ENCODE data around the gene HES5. TPM values are rescaled to one million over a fixed set of nuclear protein-coding genes. Genes with fewer than 3 reads are reported as not detected.
"Not testable (repeated sequence)": the region's sequence is repeated elsewhere in the genome, so short reads cannot be mapped to it uniquely, and the experiment has no call there.

HES5 gene, protein sequence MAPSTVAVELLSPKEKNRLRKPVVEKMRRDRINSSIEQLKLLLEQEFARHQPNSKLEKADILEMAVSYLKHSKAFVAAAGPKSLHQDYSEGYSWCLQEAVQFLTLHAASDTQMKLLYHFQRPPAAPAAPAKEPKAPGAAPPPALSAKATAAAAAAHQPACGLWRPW
- polyA plus RNA-seq (2011; rRNA removed) (not detected in 2 replicates), polyA plus RNA-seq (2017; fragmentation: RNase III; extraction: RNeasy Plus Mini Kit Qiagen cat#74134 plus additional on column Dnase treatment) (not detected in 3 replicates), polyA minus RNA-seq (2011; rRNA and poly(A)+ RNA removed) (not detected in 2 replicates)
- not detected in 2 replicates for polyA plus RNA-seq (2012; cell fraction: cytosol; rRNA removed)
- 0.04 and 0.07 TPM in 2 replicates for polyA plus RNA-seq (2012; cell fraction: nucleus; rRNA removed)

DNA sequence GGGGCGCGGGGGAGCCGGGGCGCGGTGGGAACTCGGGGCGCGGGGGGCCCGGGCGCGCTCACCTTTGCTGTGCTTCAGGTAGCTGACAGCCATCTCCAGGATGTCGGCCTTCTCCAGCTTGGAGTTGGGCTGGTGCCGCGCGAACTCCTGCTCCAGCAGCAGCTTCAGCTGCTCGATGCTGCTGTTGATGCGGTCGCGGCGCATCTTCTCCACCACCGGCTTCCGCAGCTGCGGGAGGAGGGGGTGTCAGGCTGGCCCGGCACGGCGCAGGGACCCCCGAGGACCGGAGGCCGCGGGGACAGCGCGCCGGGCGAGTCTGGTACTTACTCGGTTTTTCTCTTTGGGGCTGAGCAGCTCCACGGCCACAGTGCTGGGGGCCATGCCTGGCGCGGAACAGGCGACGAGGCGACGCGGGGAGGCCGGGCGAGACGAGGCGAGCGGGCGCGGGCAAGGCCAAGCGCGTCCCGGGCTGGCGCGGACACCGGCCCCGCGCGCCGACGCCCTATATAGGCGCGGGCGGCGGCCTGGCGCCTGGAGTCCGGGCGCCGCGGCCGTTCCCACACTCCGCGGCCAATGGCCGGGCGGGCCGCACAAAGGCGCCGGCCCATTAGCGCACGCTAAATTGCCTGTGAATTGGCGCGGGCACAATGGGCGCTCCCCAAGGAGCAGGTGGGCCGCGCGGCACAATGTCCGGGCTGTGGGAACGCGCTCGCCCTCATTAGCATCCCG is at the start of gene HES5:
HES5 (minus strand) TSS at position 480 of the 729 bp plus-strand sequence; CDS start at position 381, 99 bp downstream.
- ATAC-seq (no peak), FAIRE-seq (no peak), DNase-seq (ENCODE audit: low read depth in 1 of 2, low spot score in 1 of 2) (no peak)
- H3K27ac ChIP-seq, result peak within 1 kb of the TSS in 1 of 2 experiments; percentile 64; a peak in 3 of 6 replicates
- no peak within 1 kb of the TSS for H3K4me3 ChIP-seq
- TF ChIP-seq RFX5 (IDR thresholded peaks at IDR 0.05), result no peak
- no peak for TF ChIP-seq HOXB5 (CRISPR knock-in tag; IDR thresholded peaks at IDR 0.05)
- no peak for TF ChIP-seq CBX8 (IDR thresholded peaks at IDR 0.05)
- TF ChIP-seq, protein P1, sequence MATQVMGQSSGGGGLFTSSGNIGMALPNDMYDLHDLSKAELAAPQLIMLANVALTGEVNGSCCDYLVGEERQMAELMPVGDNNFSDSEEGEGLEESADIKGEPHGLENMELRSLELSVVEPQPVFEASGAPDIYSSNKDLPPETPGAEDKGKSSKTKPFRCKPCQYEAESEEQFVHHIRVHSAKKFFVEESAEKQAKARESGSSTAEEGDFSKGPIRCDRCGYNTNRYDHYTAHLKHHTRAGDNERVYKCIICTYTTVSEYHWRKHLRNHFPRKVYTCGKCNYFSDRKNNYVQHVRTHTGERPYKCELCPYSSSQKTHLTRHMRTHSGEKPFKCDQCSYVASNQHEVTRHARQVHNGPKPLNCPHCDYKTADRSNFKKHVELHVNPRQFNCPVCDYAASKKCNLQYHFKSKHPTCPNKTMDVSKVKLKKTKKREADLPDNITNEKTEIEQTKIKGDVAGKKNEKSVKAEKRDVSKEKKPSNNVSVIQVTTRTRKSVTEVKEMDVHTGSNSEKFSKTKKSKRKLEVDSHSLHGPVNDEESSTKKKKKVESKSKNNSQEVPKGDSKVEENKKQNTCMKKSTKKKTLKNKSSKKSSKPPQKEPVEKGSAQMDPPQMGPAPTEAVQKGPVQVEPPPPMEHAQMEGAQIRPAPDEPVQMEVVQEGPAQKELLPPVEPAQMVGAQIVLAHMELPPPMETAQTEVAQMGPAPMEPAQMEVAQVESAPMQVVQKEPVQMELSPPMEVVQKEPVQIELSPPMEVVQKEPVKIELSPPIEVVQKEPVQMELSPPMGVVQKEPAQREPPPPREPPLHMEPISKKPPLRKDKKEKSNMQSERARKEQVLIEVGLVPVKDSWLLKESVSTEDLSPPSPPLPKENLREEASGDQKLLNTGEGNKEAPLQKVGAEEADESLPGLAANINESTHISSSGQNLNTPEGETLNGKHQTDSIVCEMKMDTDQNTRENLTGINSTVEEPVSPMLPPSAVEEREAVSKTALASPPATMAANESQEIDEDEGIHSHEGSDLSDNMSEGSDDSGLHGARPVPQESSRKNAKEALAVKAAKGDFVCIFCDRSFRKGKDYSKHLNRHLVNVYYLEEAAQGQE (IDR thresholded peaks at IDR 0.05), result no peak
- no peak for TF ChIP-seq ZSCAN20 (CRISPR knock-in tag; IDR thresholded peaks at IDR 0.05)
- TF ChIP-seq, protein P2, sequence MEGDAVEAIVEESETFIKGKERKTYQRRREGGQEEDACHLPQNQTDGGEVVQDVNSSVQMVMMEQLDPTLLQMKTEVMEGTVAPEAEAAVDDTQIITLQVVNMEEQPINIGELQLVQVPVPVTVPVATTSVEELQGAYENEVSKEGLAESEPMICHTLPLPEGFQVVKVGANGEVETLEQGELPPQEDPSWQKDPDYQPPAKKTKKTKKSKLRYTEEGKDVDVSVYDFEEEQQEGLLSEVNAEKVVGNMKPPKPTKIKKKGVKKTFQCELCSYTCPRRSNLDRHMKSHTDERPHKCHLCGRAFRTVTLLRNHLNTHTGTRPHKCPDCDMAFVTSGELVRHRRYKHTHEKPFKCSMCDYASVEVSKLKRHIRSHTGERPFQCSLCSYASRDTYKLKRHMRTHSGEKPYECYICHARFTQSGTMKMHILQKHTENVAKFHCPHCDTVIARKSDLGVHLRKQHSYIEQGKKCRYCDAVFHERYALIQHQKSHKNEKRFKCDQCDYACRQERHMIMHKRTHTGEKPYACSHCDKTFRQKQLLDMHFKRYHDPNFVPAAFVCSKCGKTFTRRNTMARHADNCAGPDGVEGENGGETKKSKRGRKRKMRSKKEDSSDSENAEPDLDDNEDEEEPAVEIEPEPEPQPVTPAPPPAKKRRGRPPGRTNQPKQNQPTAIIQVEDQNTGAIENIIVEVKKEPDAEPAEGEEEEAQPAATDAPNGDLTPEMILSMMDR (IDR thresholded peaks at IDR 0.05), result no peak
- TF ChIP-seq FOXS1 (CRISPR knock-in tag; IDR thresholded peaks at IDR 0.05), result no peak
- no peak for TF ChIP-seq BHLHE40 (IDR thresholded peaks at IDR 0.05; ENCODE audit: low read depth, low read length)
- ChIA-PET CTCF (interaction anchor here (6.1 kb wide), 1 partner anchor 17 kb away, joined by 36 read pairs; no protein-coding TSS in a partner anchor), POLR2A (no interaction called here)
- H3K4me2 ChIP-seq, result no peak within 1 kb of the TSS
- H3K4me1 ChIP-seq, result peaks cover 32% of the 10 kb centered on the region
- H3K9me3 ChIP-seq, result no peaks in the 10 kb centered on the region
- WGBS (ENCODE audit: missing lambda C conversion rate), result 97% methylated on average over 60 of the region's 91 CpGs

DNA sequence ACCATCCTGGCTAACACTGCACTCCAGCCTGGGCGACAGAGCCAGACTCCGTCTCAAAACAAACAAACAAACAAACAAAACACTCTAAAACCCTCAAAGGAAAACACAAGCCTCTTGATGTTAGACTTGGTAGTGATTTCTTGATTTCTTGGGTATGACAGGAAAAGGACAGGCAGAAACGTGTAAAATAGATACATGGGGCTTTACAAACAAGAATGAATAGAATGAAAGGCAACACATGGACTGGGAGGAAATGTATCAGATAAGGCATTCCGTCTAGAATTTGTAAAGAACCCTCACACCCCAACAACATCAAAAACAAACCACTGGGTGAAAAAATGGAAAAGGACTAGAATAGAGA is 48.7 kb upstream of the HES5 start:
- H3K4me1 ChIP-seq, result peaks cover 4% of the 10 kb centered on the region; the same call in 2 of the 3 replicates
- no peak for FAIRE-seq
- ChIA-PET POLR2A (no interaction called here), CTCF (no interaction called here)
- no peak overlapping the region for H3K4me2 ChIP-seq
- 78% methylated on average over 4 of the region's 4 CpGs for WGBS (ENCODE audit: missing lambda C conversion rate)
- no peak for DNase-seq (ENCODE audit: low read depth in 1 of 2, low spot score in 1 of 2)
- H3K9me3 ChIP-seq, result no peaks in the 10 kb centered on the region
- TF ChIP-seq RCOR1 (IDR thresholded peaks at IDR 0.05; ENCODE audit: low read depth, low read length) (no peak), NFE2L2 (conservative IDR thresholded peaks at IDR 0.05; ENCODE audit: low read length) (no peak), SREBF2 (IDR thresholded peaks at IDR 0.05) (no peak), FOSB (CRISPR knock-in tag; IDR thresholded peaks at IDR 0.05) (no peak), KDM1A (IDR thresholded peaks at IDR 0.05; ENCODE audit: low read depth) (no peak), POLR2AphosphoS2 (conservative IDR thresholded peaks at IDR 0.05; ENCODE audit: low read length) (no peak), ZFP36 (IDR thresholded peaks at IDR 0.05; ENCODE audit: borderline replicate concordance, partially characterized antibody) (no peak), MAZ (IDR thresholded peaks at IDR 0.05; ENCODE audit: borderline replicate concordance, low read depth, low read length) (no peak)
- TF ChIP-seq, protein P3, sequence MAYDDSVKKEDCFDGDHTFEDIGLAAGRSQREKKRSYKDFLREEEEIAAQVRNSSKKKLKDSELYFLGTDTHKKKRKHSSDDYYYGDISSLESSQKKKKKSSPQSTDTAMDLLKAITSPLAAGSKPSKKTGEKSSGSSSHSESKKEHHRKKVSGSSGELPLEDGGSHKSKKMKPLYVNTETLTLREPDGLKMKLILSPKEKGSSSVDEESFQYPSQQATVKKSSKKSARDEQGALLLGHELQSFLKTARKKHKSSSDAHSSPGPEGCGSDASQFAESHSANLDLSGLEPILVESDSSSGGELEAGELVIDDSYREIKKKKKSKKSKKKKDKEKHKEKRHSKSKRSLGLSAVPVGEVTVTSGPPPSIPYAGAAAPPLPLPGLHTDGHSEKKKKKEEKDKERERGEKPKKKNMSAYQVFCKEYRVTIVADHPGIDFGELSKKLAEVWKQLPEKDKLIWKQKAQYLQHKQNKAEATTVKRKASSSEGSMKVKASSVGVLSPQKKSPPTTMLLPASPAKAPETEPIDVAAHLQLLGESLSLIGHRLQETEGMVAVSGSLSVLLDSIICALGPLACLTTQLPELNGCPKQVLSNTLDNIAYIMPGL (CRISPR knock-in tag; IDR thresholded peaks at IDR 0.05; ENCODE audit: borderline replicate concordance), result no peak
- ATAC-seq, result no peak
- H3K27ac ChIP-seq, result no peak overlapping the region
- H3K4me3 ChIP-seq, result no peak overlapping the region

DNA sequence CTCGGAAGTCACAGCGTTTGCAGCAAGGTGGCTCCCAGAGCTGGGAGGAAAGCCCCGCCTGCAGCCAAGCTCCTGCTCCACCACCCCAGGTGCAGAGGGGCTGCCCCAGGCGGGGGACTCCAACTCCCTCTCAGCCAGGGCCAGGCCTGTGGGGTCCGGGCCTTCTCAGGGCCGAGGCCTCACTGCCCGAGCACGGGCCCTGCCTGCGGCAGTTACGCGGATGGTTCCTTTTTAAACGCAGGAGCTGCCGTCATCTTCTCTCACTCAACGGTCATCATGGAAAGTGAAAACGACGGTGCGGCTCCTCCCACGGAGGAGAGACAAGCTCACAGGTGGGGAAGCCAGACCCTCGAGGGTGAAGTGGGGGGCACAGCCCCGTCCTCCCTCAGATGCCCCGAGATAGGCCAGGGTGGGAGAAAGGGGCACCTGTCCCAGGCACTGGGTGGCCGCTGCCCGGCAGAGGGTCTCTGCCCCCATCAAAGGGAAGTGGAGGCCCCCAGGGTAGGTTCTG is 47.6 kb upstream of the HES5 start:
- DNase-seq (ENCODE audit: low read depth in 1 of 2, low spot score in 1 of 2); CTCF ChIA-PET; H3K4me2 ChIP-seq; H3K9me3 ChIP-seq; H3K4me3 ChIP-seq; FAIRE-seq; H3K27ac ChIP-seq; H3K4me1 ChIP-seq; ATAC-seq; POLR2A ChIA-PET: not testable (repeated sequence)
- WGBS (ENCODE audit: missing lambda C conversion rate), result 95% methylated on average over 10 of the region's 23 CpGs
